ENCODE results near the gene RASEF.

RASEF gene

GRCh38 chr9:83071626-83072025 lies 8.7 kb upstream of the RASEF start:
- Histone ChIP-seq H3K27ac (ENCODE audit: low read depth, low read length) (no peak overlapping the region), H3F3A (ENCODE audit: control insufficient read depth, insufficient read depth) (no peaks in the 10 kb centered on the region), H3K4me1 (ENCODE audit: control insufficient read depth, low read length) (no peaks in the 10 kb centered on the region), H4K20me1 (ENCODE audit: control insufficient read depth, insufficient read depth, low read depth, low read length) (no peaks in the 10 kb centered on the region), H3K9me2 (replicated peaks; ENCODE audit: control insufficient read depth, low read length) (no peaks in the 10 kb centered on the region), H3K4me2 (ENCODE audit: low read length) (no peak overlapping the region), H3K9me3 (ENCODE audit: control insufficient read depth, insufficient read depth, low read length) (no peaks in the 10 kb centered on the region), H3K36me3 (ENCODE audit: control insufficient read depth, low read length) (no peaks in the 10 kb centered on the region), H3K27me3 (ENCODE audit: control insufficient read depth, low read length) (no peaks in the 10 kb centered on the region), H3K79me2 (ENCODE audit: control insufficient read depth, low read length) (no peaks in the 10 kb centered on the region), H3K4me3 (ENCODE audit: low read length) (no peak overlapping the region)
- no peak for TF ChIP-seq CTCF (IDR thresholded peaks at IDR 0.05; ENCODE audit: low read depth, low read length, poor library complexity, severe bottlenecking)
- TF ChIP-seq EZH2phosphoT487 (IDR thresholded peaks at IDR 0.05; ENCODE audit: borderline replicate concordance, low read length) = no peak

- Histone ChIP-seq H3K9me2 (replicated peaks; ENCODE audit: control insufficient read depth, low read length) (no peaks in the 10 kb centered on the region), H3F3A (ENCODE audit: control insufficient read depth, insufficient read depth) (no peaks in the 10 kb centered on the region), H3K79me2 (ENCODE audit: control insufficient read depth, low read length) (no peaks in the 10 kb centered on the region), H3K9me3 (ENCODE audit: control insufficient read depth, insufficient read depth, low read length) (no peaks in the 10 kb centered on the region), H3K36me3 (ENCODE audit: control insufficient read depth, low read length) (no peaks in the 10 kb centered on the region), H3K4me3 (ENCODE audit: low read length) (no peak overlapping the region), H3K4me1 (ENCODE audit: control insufficient read depth, low read length) (no peaks in the 10 kb centered on the region), H3K27me3 (ENCODE audit: control insufficient read depth, low read length) (no peaks in the 10 kb centered on the region), H4K20me1 (ENCODE audit: control insufficient read depth, insufficient read depth, low read depth, low read length) (no peaks in the 10 kb centered on the region), H3K4me2 (ENCODE audit: low read length) (no peak overlapping the region), H3K27ac (ENCODE audit: low read depth, low read length) (no peak overlapping the region)
- TF ChIP-seq CTCF (IDR thresholded peaks at IDR 0.05; ENCODE audit: low read depth, low read length, poor library complexity, severe bottlenecking) (no peak), EZH2phosphoT487 (IDR thresholded peaks at IDR 0.05; ENCODE audit: borderline replicate concordance, low read length) (no peak)
Measured at GRCh38 chr9:83070261-83070660, 7.3 kb upstream of the RASEF start.

- H3F3A ChIP-seq (ENCODE audit: control insufficient read depth, insufficient read depth) = no peaks in the 10 kb centered on the region
- H3K36me3 ChIP-seq (ENCODE audit: control insufficient read depth, low read length) = no peaks in the 10 kb centered on the region
- no peaks in the 10 kb centered on the region for H3K4me1 ChIP-seq (ENCODE audit: control insufficient read depth, low read length)
- H3K27me3 ChIP-seq (ENCODE audit: control insufficient read depth, low read length) = no peaks in the 10 kb centered on the region
- H3K27ac ChIP-seq (ENCODE audit: low read depth, low read length) = no peak overlapping the region
- no peak for TF ChIP-seq EZH2phosphoT487 (IDR thresholded peaks at IDR 0.05; ENCODE audit: borderline replicate concordance, low read length)
- TF ChIP-seq CTCF (IDR thresholded peaks at IDR 0.05; ENCODE audit: low read depth, low read length, poor library complexity, severe bottlenecking) = no peak
- H4K20me1 ChIP-seq (ENCODE audit: control insufficient read depth, insufficient read depth, low read depth, low read length) = no peaks in the 10 kb centered on the region
- H3K9me2 ChIP-seq (replicated peaks; ENCODE audit: control insufficient read depth, low read length) = no peaks in the 10 kb centered on the region
- H3K79me2 ChIP-seq (ENCODE audit: control insufficient read depth, low read length) = no peaks in the 10 kb centered on the region
- H3K4me3 ChIP-seq (ENCODE audit: low read length) = no peak overlapping the region
- no peak overlapping the region for H3K4me2 ChIP-seq (ENCODE audit: low read length)
- no peaks in the 10 kb centered on the region for H3K9me3 ChIP-seq (ENCODE audit: control insufficient read depth, insufficient read depth, low read length)
Measured at GRCh38 chr9:83069651-83070050, 6.7 kb upstream of the RASEF start.

- Histone ChIP-seq H4K20me1 (ENCODE audit: control insufficient read depth, insufficient read depth, low read depth, low read length) (no peaks in the 10 kb centered on the region), H3K9me2 (replicated peaks; ENCODE audit: control insufficient read depth, low read length) (no peaks in the 10 kb centered on the region), H3K36me3 (ENCODE audit: control insufficient read depth, low read length) (no peaks in the 10 kb centered on the region), H3K79me2 (ENCODE audit: control insufficient read depth, low read length) (no peaks in the 10 kb centered on the region), H3K4me2 (ENCODE audit: low read length) (no peak overlapping the region), H3K4me1 (ENCODE audit: control insufficient read depth, low read length) (no peaks in the 10 kb centered on the region), H3K27ac (ENCODE audit: low read depth, low read length) (no peak overlapping the region), H3F3A (ENCODE audit: control insufficient read depth, insufficient read depth) (no peaks in the 10 kb centered on the region), H3K27me3 (ENCODE audit: control insufficient read depth, low read length) (no peaks in the 10 kb centered on the region), H3K4me3 (ENCODE audit: low read length) (no peak overlapping the region), H3K9me3 (ENCODE audit: control insufficient read depth, insufficient read depth, low read length) (no peaks in the 10 kb centered on the region)
- no peak for TF ChIP-seq EZH2phosphoT487 (IDR thresholded peaks at IDR 0.05; ENCODE audit: borderline replicate concordance, low read length)
- TF ChIP-seq CTCF (IDR thresholded peaks at IDR 0.05; ENCODE audit: low read depth, low read length, poor library complexity, severe bottlenecking) = no peak
Measured at GRCh38 chr9:83068414-83068813, 5.5 kb upstream of the RASEF start.

All from DOHH2 (cell line).